ENCODE measurements around the gene AMELX.

AMELX gene

GRCh38 chrX:11311706-11312105 is 18.5 kb downstream of the AMELX start:
- H3K36me3 ChIP-seq (ENCODE audit: control insufficient read depth, insufficient read depth, low read length) = no peaks in the 10 kb centered on the region
- no peak overlapping the region for H3K4me2 ChIP-seq (ENCODE audit: low read length)
- no peaks in the 10 kb centered on the region for H3K79me2 ChIP-seq
- H3K4me3 ChIP-seq (ENCODE audit: low read depth, low read length) = no peak overlapping the region
- TF ChIP-seq CTCF (IDR thresholded peaks at IDR 0.05) = no peak
- no peak overlapping the region for H3K9ac ChIP-seq
- no peaks in the 10 kb centered on the region for H3K9me3 ChIP-seq (ENCODE audit: control insufficient read depth, low read length)
- H3K27ac ChIP-seq = no peak overlapping the region
- H3K4me1 ChIP-seq = no peaks in the 10 kb centered on the region
- no peak overlapping the region for H2AFZ ChIP-seq
- H3K27me3 ChIP-seq (ENCODE audit: control insufficient read depth, insufficient read depth, low read length) = no peaks in the 10 kb centered on the region

GRCh38 chrX:11319806-11320520 is 26.8 kb downstream of the AMELX start:
- TF ChIP-seq CTCF (IDR thresholded peaks at IDR 0.05) = no peak
- Histone ChIP-seq H3K9me3 (ENCODE audit: control insufficient read depth, low read length) (no peaks in the 10 kb centered on the region), H3K79me2 (no peaks in the 10 kb centered on the region), H3K9ac (no peak overlapping the region), H2AFZ (no peak overlapping the region), H3K27ac (no peak overlapping the region), H3K27me3 (ENCODE audit: control insufficient read depth, insufficient read depth, low read length) (no peaks in the 10 kb centered on the region), H3K4me2 (ENCODE audit: low read length) (no peak overlapping the region), H3K4me1 (no peaks in the 10 kb centered on the region), H3K4me3 (ENCODE audit: low read depth, low read length) (no peak overlapping the region), H3K36me3 (ENCODE audit: control insufficient read depth, insufficient read depth, low read length) (no peaks in the 10 kb centered on the region)

GRCh38 chrX:11321986-11322385 is 28.8 kb downstream of the AMELX start:
- Histone ChIP-seq H3K36me3 (ENCODE audit: control insufficient read depth, insufficient read depth, low read length) (no peaks in the 10 kb centered on the region), H3K4me2 (ENCODE audit: low read length) (no peak overlapping the region), H3K9me3 (ENCODE audit: control insufficient read depth, low read length) (no peaks in the 10 kb centered on the region), H3K4me3 (ENCODE audit: low read depth, low read length) (no peak overlapping the region), H3K9ac (no peak overlapping the region), H3K27ac (no peak overlapping the region), H3K4me1 (no peaks in the 10 kb centered on the region), H2AFZ (no peak overlapping the region), H3K27me3 (ENCODE audit: control insufficient read depth, insufficient read depth, low read length) (no peaks in the 10 kb centered on the region), H3K79me2 (no peaks in the 10 kb centered on the region)
- no peak for TF ChIP-seq CTCF (IDR thresholded peaks at IDR 0.05)

GRCh38 chrX:11328134-11328533 is 34.9 kb downstream of the AMELX start:
- no peak overlapping the region for H3K27ac ChIP-seq
- no peaks in the 10 kb centered on the region for H3K79me2 ChIP-seq
- no peak overlapping the region for H3K9ac ChIP-seq
- H3K27me3 ChIP-seq (ENCODE audit: control insufficient read depth, insufficient read depth, low read length) = no peaks in the 10 kb centered on the region
- no peak overlapping the region for H3K4me2 ChIP-seq (ENCODE audit: low read length)
- no peak overlapping the region for H3K4me3 ChIP-seq (ENCODE audit: low read depth, low read length)
- H3K4me1 ChIP-seq = no peaks in the 10 kb centered on the region
- H2AFZ ChIP-seq = no peak overlapping the region
- no peaks in the 10 kb centered on the region for H3K9me3 ChIP-seq (ENCODE audit: control insufficient read depth, low read length)
- H3K36me3 ChIP-seq (ENCODE audit: control insufficient read depth, insufficient read depth, low read length) = no peaks in the 10 kb centered on the region
- TF ChIP-seq CTCF (IDR thresholded peaks at IDR 0.05) = no peak

- no peaks in the 10 kb centered on the region for H3K36me3 ChIP-seq (ENCODE audit: control insufficient read depth, insufficient read depth, low read length)
- H3K4me1 ChIP-seq = no peaks in the 10 kb centered on the region
- no peak overlapping the region for H3K4me3 ChIP-seq (ENCODE audit: low read depth, low read length)
- TF ChIP-seq CTCF (IDR thresholded peaks at IDR 0.05) = no peak
- no peaks in the 10 kb centered on the region for H3K27me3 ChIP-seq (ENCODE audit: control insufficient read depth, insufficient read depth, low read length)
- no peak overlapping the region for H2AFZ ChIP-seq
- no peaks in the 10 kb centered on the region for H3K9me3 ChIP-seq (ENCODE audit: control insufficient read depth, low read length)
- H3K27ac ChIP-seq = no peak overlapping the region
- no peaks in the 10 kb centered on the region for H3K79me2 ChIP-seq
- H3K9ac ChIP-seq = no peak overlapping the region
- H3K4me2 ChIP-seq (ENCODE audit: low read length) = no peak overlapping the region
Measured at GRCh38 chrX:11329021-11329420, 35.8 kb downstream of the AMELX start.

Measured in parathyroid adenoma (tissue), 2 donors.